Astrocyte (in vitro differentiated cells and primary cell): ENCODE results near the gene DUOXA1.

Experiments
- EZH2 ChIP-seq: IDR thresholded peaks from 2 replicates; pipeline ENCODE4 v1.6.1; 2012; ENCODE audit warnings: mild to moderate bottlenecking, low read length, inconsistent platforms; ENCODE audit not compliant: insufficient read depth
- TF ChIP-seq, protein P1 (sequence below): IDR thresholded peaks from 2 replicates; pipeline ENCODE4 v1.5.1; 2011; ENCODE audit warnings: low read depth, mild to moderate bottlenecking, inconsistent platforms, low read length, moderate library complexity; ENCODE audit not compliant: insufficient read depth

DNA sequence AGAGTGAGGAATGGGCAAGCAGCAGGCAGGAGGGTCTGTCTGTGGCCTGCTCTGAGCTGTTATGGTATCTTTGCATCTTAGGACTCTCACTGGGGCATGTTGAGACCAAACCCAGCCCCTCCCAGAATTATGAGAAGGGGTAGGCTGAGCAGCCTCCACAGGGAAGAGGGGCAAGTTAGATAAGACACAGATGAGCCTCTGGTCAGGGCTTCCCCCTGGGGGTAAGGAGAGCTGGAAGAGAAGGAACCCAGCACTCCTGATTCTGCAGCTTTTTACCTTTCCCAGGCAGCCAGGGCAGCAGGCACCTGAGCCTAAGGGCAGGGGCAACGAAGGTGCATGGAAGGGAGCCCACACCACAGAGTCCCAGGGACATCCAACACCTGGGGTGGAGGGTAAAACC lies 19.4 kb upstream of the DUOXA1 start:
- TF ChIP-seq, protein P1, sequence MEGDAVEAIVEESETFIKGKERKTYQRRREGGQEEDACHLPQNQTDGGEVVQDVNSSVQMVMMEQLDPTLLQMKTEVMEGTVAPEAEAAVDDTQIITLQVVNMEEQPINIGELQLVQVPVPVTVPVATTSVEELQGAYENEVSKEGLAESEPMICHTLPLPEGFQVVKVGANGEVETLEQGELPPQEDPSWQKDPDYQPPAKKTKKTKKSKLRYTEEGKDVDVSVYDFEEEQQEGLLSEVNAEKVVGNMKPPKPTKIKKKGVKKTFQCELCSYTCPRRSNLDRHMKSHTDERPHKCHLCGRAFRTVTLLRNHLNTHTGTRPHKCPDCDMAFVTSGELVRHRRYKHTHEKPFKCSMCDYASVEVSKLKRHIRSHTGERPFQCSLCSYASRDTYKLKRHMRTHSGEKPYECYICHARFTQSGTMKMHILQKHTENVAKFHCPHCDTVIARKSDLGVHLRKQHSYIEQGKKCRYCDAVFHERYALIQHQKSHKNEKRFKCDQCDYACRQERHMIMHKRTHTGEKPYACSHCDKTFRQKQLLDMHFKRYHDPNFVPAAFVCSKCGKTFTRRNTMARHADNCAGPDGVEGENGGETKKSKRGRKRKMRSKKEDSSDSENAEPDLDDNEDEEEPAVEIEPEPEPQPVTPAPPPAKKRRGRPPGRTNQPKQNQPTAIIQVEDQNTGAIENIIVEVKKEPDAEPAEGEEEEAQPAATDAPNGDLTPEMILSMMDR: no peak
- TF ChIP-seq EZH2: no peak
